Heart left ventricle (tissue), 13 donors: ENCODE data around the gene FOXG1.

Experiments used
- POLR2A ChIP-seq, 2 donors: fragments of 450-650 bp; IDR thresholded peaks; one replicate each; pipeline ENCODE4 v1.6.1; 2017; ENCODE audit warnings: antibody characterized with exemption in 2 of 2, mild to moderate bottlenecking in 2 of 2, moderate library complexity in 2 of 2
- TF ChIP-seq, protein P1 (sequence below), 12 donors: fragments of 200-600 bp; sonication (generic) in 4 of 12; IDR thresholded peaks; one replicate each; pipeline versions ENCODE4 v1.5.0 to v1.8.0; 2018 to 2022; ENCODE audit warnings: antibody characterized with exemption in 12 of 12, mild to moderate bottlenecking in 5 of 12
- donor health status: ischemic (EF 13 %, LVEDD 7.1; RV severe dilation, severe dysfunction).
- donor health status: DM: no; HTN: yes; CAD: no.
- donor health status: DM: no; HTN: no; CAD: no.
- donor health status: ischemic (EF 25% LVEDD 6.9; RV normal size, moderate dysfunction).
- donor health status: ischemic (EF 25% LVEDD 5.7; RV mildly dilated, moderate dysfunction).
- donor health status: ischemic (EF 35%, LVEDD 5.7; RV mildly dilated, moderate dysfunction).
- donor health status: nonischemic (EF 11% LVEDD 7.7; RV severe dilation, severe dysfunction).
- donor health status: DM: yes; HTN: yes; CAD: no.
- donor health status: PGD.
- donor health status: ischemic (EF 29% LVEDD 5.4; RV normal size, mild dysfunction).
- donor health status: nonischemic (EF 23%, LVEDD 6.1; RV moderate dilation, normal function).

DNA sequence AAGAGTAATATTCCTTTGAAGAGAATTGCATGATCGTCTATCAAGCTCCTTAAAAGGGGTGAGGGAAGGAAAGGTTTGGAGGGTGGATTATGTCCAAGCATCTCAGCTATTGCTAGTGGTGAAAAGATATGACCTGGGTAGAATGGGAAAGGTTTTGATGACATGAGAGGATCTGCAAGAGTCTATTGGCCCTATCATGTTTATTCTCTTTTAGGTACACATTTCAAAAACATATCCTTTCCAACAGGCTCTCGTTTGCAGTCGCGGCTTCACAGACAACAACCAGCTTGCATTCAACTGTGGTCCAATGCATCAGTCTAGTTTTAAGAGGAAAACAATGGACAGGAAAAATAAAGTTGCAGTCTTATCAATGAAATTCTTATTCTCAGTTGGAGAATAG lies 17.1 kb downstream of the FOXG1 start:
- TF ChIP-seq, protein P1, sequence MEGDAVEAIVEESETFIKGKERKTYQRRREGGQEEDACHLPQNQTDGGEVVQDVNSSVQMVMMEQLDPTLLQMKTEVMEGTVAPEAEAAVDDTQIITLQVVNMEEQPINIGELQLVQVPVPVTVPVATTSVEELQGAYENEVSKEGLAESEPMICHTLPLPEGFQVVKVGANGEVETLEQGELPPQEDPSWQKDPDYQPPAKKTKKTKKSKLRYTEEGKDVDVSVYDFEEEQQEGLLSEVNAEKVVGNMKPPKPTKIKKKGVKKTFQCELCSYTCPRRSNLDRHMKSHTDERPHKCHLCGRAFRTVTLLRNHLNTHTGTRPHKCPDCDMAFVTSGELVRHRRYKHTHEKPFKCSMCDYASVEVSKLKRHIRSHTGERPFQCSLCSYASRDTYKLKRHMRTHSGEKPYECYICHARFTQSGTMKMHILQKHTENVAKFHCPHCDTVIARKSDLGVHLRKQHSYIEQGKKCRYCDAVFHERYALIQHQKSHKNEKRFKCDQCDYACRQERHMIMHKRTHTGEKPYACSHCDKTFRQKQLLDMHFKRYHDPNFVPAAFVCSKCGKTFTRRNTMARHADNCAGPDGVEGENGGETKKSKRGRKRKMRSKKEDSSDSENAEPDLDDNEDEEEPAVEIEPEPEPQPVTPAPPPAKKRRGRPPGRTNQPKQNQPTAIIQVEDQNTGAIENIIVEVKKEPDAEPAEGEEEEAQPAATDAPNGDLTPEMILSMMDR (IDR thresholded peaks at IDR 0.05): no peak
- no peak for TF ChIP-seq POLR2A (IDR thresholded peaks at IDR 0.05)
